GM23338 (cell line): Measurements from ENCODE around the gene CRISPLD2. TPM values are rescaled to one million over a fixed set of nuclear protein-coding genes. Genes with fewer than 3 reads are reported as not detected.
A peak's percentile ranks its signal among the peaks of the same experiment; 100 is the strongest.

Source experiments
- ATAC-seq: fragments of 200-7000 bp; cut with Tn5 transposase; 3 replicates; pipeline ENCODE4 v1.9.1; 2020
- DNase-seq: peaks from one replicate; pipeline ENCODE4 v3.0.0-alpha.2; 2015; ENCODE audit warnings: low spot score
- H2AFZ ChIP-seq: fragments of 200-600 bp; sonication (generic); 2 replicates; pipeline ENCODE4 v1.8.0; 2016; ENCODE audit warnings: antibody characterized with exemption, mild to moderate bottlenecking, moderate library complexity
- H3F3A ChIP-seq: fragments of 200-600 bp; sonication (generic); replicated peaks from 2 replicates; pipeline ENCODE4 v1.8.0; 2017; ENCODE audit warnings: antibody characterized with exemption, mixed run types, low read depth
- H3K27ac ChIP-seq: fragments of 200-600 bp; sonication (generic); 2 replicates; pipeline ENCODE4 v1.6.1; 2016; ENCODE audit warnings: low read depth
- H3K27me3 ChIP-seq: fragments of 200-600 bp; sonication (generic); 2 replicates; pipeline ENCODE4 v1.8.0; 2016; ENCODE audit warnings: mild to moderate bottlenecking, mixed run types, moderate library complexity; ENCODE audit not compliant: insufficient read depth
- H3K36me3 ChIP-seq: fragments of 200-600 bp; sonication (generic); 2 replicates; pipeline ENCODE4 v1.8.0; 2016; ENCODE audit warnings: mild to moderate bottlenecking; ENCODE audit not compliant: insufficient read depth
- H3K4me1 ChIP-seq: fragments of 200-600 bp; sonication (generic); 2 replicates; pipeline ENCODE4 v1.8.0; 2016; ENCODE audit warnings: mild to moderate bottlenecking, moderate library complexity; ENCODE audit not compliant: insufficient read depth
- H3K4me2 ChIP-seq: fragments of 200-600 bp; sonication (generic); 2 replicates; pipeline ENCODE4 v1.7.1; 2017; ENCODE audit warnings: mixed run types
- H3K4me3 ChIP-seq: fragments of 200-600 bp; sonication (generic); 2 replicates; pipeline ENCODE4 v1.6.1; 2016; ENCODE audit warnings: mixed run types
- H3K79me2 ChIP-seq: fragments of 200-600 bp; sonication (generic); replicated peaks from 2 replicates; pipeline ENCODE4 v1.8.0; 2017; ENCODE audit warnings: mild to moderate bottlenecking; ENCODE audit not compliant: insufficient read depth
- H3K9me2 ChIP-seq: fragments of 200-600 bp; sonication (generic); 2 replicates; pipeline ENCODE4 v1.8.0; 2017; ENCODE audit not compliant: insufficient read depth
- H4K20me1 ChIP-seq: fragments of 200-600 bp; sonication (generic); replicated peaks from 2 replicates; pipeline ENCODE4 v1.8.0; 2017; ENCODE audit warnings: mild to moderate bottlenecking; ENCODE audit not compliant: insufficient read depth
- H3K27ac Mint-ChIP-seq: 2 replicates; pipeline ENCODE4 v1.8.0; 2020; ENCODE audit warnings: inconsistent platforms, mild to moderate bottlenecking, moderate library complexity, mixed read lengths
- H3K27me3 Mint-ChIP-seq: 3 replicates; pipeline ENCODE4 v1.8.0; 2022; ENCODE audit warnings: low read depth, mild to moderate bottlenecking, moderate library complexity, mixed read lengths, inconsistent platforms; ENCODE audit not compliant: insufficient read depth, poor library complexity
- H3K36me3 Mint-ChIP-seq: 3 replicates; pipeline ENCODE4 v1.8.0; 2021; ENCODE audit warnings: low read depth, mild to moderate bottlenecking, inconsistent platforms, moderate library complexity, mixed read lengths
- H3K4me1 Mint-ChIP-seq: 3 replicates; pipeline ENCODE4 v1.8.0; 2020; ENCODE audit warnings: mild to moderate bottlenecking, inconsistent platforms, mixed read lengths
- H3K4me3 Mint-ChIP-seq: 3 replicates; pipeline ENCODE4 v1.8.0; 2021; ENCODE audit warnings: moderate library complexity, mild to moderate bottlenecking, inconsistent platforms, mixed read lengths
- H3K9me3 Mint-ChIP-seq: 3 replicates; pipeline ENCODE4 v1.8.0; 2020; ENCODE audit warnings: moderate library complexity, mild to moderate bottlenecking, inconsistent platforms, mixed read lengths
- CREB1 ChIP-seq: fragments of 250-450 bp; sonication (Bioruptor Pico); IDR thresholded peaks from 2 replicates; pipeline ENCODE4 v1.5.0; 2020; ENCODE audit warnings: low read depth, mild to moderate bottlenecking, moderate library complexity
- CTCF ChIP-seq, 2 experiments: fragments of 200-600 bp in 1 of 2; sonication (generic) in 1 of 2; conservative IDR thresholded peaks; 2 replicates each; pipeline versions ENCODE4 v1.5.1 to v1.6.1; 2016 to 2017; ENCODE audit warnings: antibody characterized with exemption in 2 of 2, low read depth in 2 of 2, mild to moderate bottlenecking in 2 of 2, moderate library complexity in 1 of 2
- ETS1 ChIP-seq: IDR thresholded peaks from 2 replicates; pipeline ENCODE4 v1.6.1; 2016; ENCODE audit warnings: antibody characterized with exemption
- EZH2 ChIP-seq: fragments of 200-600 bp; sonication (generic); IDR thresholded peaks from one replicate; pipeline ENCODE4 v1.8.0; 2017; ENCODE audit warnings: antibody characterized with exemption, mild to moderate bottlenecking, low read depth; ENCODE audit not compliant: unreplicated experiment
- EZH2phosphoT487 ChIP-seq: fragments of 200-600 bp; sonication (generic); IDR thresholded peaks from one replicate; pipeline ENCODE4 v1.8.1; 2018; ENCODE audit warnings: antibody characterized with exemption; ENCODE audit not compliant: unreplicated experiment
- JUNB ChIP-seq: IDR thresholded peaks from one replicate; pipeline ENCODE4 v1.6.1; 2016; ENCODE audit warnings: antibody characterized with exemption; ENCODE audit not compliant: unreplicated experiment
- NANOG ChIP-seq: IDR thresholded peaks from 2 replicates; pipeline ENCODE4 v1.6.1; 2016; ENCODE audit warnings: antibody characterized with exemption, borderline replicate concordance
- POLR2AphosphoS5 ChIP-seq: IDR thresholded peaks from 2 replicates; pipeline ENCODE4 v1.6.1; 2016; ENCODE audit warnings: antibody characterized with exemption, low read depth
- REST ChIP-seq: IDR thresholded peaks from one replicate; pipeline ENCODE4 v1.6.1; 2018; ENCODE audit warnings: antibody characterized with exemption; ENCODE audit not compliant: unreplicated experiment
- STAT1 ChIP-seq: IDR thresholded peaks from one replicate; pipeline ENCODE4 v1.6.1; 2016; ENCODE audit warnings: antibody characterized with exemption; ENCODE audit not compliant: unreplicated experiment
- ZNF114 ChIP-seq: fragments of 250-450 bp; sonication (Bioruptor Pico); IDR thresholded peaks from 2 replicates; pipeline ENCODE4 v1.5.0; 2020; ENCODE audit warnings: mild to moderate bottlenecking, moderate library complexity
- ZNF331 ChIP-seq: fragments of 250-450 bp; sonication (Bioruptor Pico); IDR thresholded peaks from 2 replicates; pipeline ENCODE4 v1.5.0; 2020; ENCODE audit warnings: low read depth, mild to moderate bottlenecking, moderate library complexity
- ZNF462 ChIP-seq: fragments of 250-450 bp; sonication (Bioruptor Pico); IDR thresholded peaks from 2 replicates; pipeline ENCODE4 v1.5.0; 2020; ENCODE audit warnings: mild to moderate bottlenecking, moderate library complexity
- polyA plus RNA-seq: library from polyadenylated mRNA; unstranded; fragments of >200 nt; fragmentation: Nextera tagmentation; extraction: Ambion mirVana; gene quantifications from 2 replicates; pipeline ENCODE4 v1.2.1, GENCODE V29; 2016
- total RNA-seq: library from RNA; depleted of rRNA; stranded (reverse); fragments of >200 nt; shearing (Covaris generic); gene quantifications from 2 replicates; pipeline ENCODE4 v1.2.3, GENCODE V29; 2014

Gene CRISPLD2
- total and polyA plus RNA-seq, 2 experiments from 2014 or later: 2.6 to 8.3 TPM

- peak; percentile 39 for ATAC-seq
- peaks cover 8% of the 10 kb centered on the region for H3K4me1 Mint-ChIP-seq
- no peak overlapping the region; the same call in 1 of the 2 replicates for H3K27ac Mint-ChIP-seq
Observed at GRCh38 chr16:84924331-84925091, 104.7 kb downstream of the CRISPLD2 start.

More at GRCh38 chr16:84924331-84925091, 104.7 kb downstream of the CRISPLD2 start:
- Mint-ChIP-seq H3K27me3 (peaks cover 6% of the 10 kb centered on the region), H3K4me3 (no peak overlapping the region), H3K36me3 (no peaks in the 10 kb centered on the region; the same call in 2 of the 3 replicates), H3K9me3 (no peaks in the 10 kb centered on the region; the same call in 2 of the 3 replicates)
- peak overlapping the region; percentile 63; the same call in 1 of the 2 replicates for H2AFZ ChIP-seq
- H3K27me3 ChIP-seq: no peaks in the 10 kb centered on the region
- no peaks in the 10 kb centered on the region for H3K79me2 ChIP-seq
- no peaks in the 10 kb centered on the region for H3K36me3 ChIP-seq
- DNase-seq: peak; percentile 38
- no peaks in the 10 kb centered on the region for H3K4me1 ChIP-seq
- H3K4me3 ChIP-seq: no peak overlapping the region
- H3K9me2 ChIP-seq: no peaks in the 10 kb centered on the region
- H3F3A ChIP-seq: no peaks in the 10 kb centered on the region
- H3K4me2 ChIP-seq: no peak overlapping the region
- no peak for TF ChIP-seq EZH2phosphoT487
- no peak for TF ChIP-seq EZH2
- TF ChIP-seq REST: no peak
- no peak for TF ChIP-seq ZNF462 (CRISPR knock-in tag)
- no peak for TF ChIP-seq POLR2AphosphoS5
- no peak for TF ChIP-seq ZNF114 (CRISPR knock-in tag)
- no peak for TF ChIP-seq ZNF331 (CRISPR knock-in tag)
- no peak for TF ChIP-seq CREB1 (CRISPR knock-in tag)
- TF ChIP-seq NANOG: no peak
- TF ChIP-seq ETS1: no peak
- TF ChIP-seq CTCF (conservative IDR thresholded peaks at IDR 0.05; ENCODE audit: low read depth in 2 of 2): no peak
- no peak for TF ChIP-seq STAT1
- no peak for TF ChIP-seq JUNB
- H4K20me1 ChIP-seq: no peaks in the 10 kb centered on the region
- no peak overlapping the region for H3K27ac ChIP-seq
